Cardiac fibroblast (primary cell): ENCODE measurements around the gene TMEM233.

Experiments used
- DNase-seq, 2 donors: peaks; one replicate each; pipeline versions ENCODE4 v3.0.0 to v3.0.0-alpha.2; 2010; ENCODE audit warnings: low read depth in 2 of 2
- H3K4me3 ChIP-seq, 2 donors: replicated peaks in 1 of 2; 1 replicate in 1 of 2; 2 replicates in 1 of 2; pipeline ENCODE4 v1.5.1; 2011; ENCODE audit warnings: low read depth in 2 of 2, low read length in 2 of 2, mild to moderate bottlenecking in 2 of 2, moderate library complexity in 1 of 2
- CTCF ChIP-seq: IDR thresholded peaks from one replicate; pipeline ENCODE4 v1.5.1; 2011; ENCODE audit warnings: low read depth, mild to moderate bottlenecking, low read length, inconsistent platforms

The TMEM233 gene

GRCh38 chr12:119593578-119594398, at the start of gene TMEM233:
TMEM233 (plus strand) TSS chr12:119593774; CDS start chr12:119593849, 75 bp downstream.
- TF ChIP-seq CTCF = no peak
- DNase-seq = peak in 1 of 2 donors; percentile 14
- H3K4me3 ChIP-seq = peak within 1 kb of the TSS; percentile 36 to 51

- peak; percentile 81 to 88 for DNase-seq
- no peak overlapping the region for H3K4me3 ChIP-seq
- TF ChIP-seq CTCF = peak; percentile 87
Measured at GRCh38 chr12:119544765-119545625, 48.6 kb upstream of the TMEM233 start.

GRCh38 chr12:119546340-119546739, 47.2 kb upstream of the TMEM233 start:
- TF ChIP-seq CTCF = no peak
- no peak overlapping the region for H3K4me3 ChIP-seq
- DNase-seq = no peak

- TF ChIP-seq CTCF = no peak
- no peak for DNase-seq
- no peak overlapping the region for H3K4me3 ChIP-seq
Measured at GRCh38 chr12:119547001-119547400, 46.6 kb upstream of the TMEM233 start.

- no peak for DNase-seq
- TF ChIP-seq CTCF = no peak
- no peak overlapping the region for H3K4me3 ChIP-seq
Measured at GRCh38 chr12:119556854-119557253, 36.7 kb upstream of the TMEM233 start.

GRCh38 chr12:119565404-119565803, 28.2 kb upstream of the TMEM233 start:
- TF ChIP-seq CTCF = no peak
- H3K4me3 ChIP-seq = no peak overlapping the region
- no peak for DNase-seq
